ENCODE data around the gene FNDC8.
"Not testable (repeated sequence)": the region's sequence is repeated elsewhere in the genome, so short reads cannot be mapped to it uniquely, and the experiment has no call there.

The FNDC8 gene

DNA sequence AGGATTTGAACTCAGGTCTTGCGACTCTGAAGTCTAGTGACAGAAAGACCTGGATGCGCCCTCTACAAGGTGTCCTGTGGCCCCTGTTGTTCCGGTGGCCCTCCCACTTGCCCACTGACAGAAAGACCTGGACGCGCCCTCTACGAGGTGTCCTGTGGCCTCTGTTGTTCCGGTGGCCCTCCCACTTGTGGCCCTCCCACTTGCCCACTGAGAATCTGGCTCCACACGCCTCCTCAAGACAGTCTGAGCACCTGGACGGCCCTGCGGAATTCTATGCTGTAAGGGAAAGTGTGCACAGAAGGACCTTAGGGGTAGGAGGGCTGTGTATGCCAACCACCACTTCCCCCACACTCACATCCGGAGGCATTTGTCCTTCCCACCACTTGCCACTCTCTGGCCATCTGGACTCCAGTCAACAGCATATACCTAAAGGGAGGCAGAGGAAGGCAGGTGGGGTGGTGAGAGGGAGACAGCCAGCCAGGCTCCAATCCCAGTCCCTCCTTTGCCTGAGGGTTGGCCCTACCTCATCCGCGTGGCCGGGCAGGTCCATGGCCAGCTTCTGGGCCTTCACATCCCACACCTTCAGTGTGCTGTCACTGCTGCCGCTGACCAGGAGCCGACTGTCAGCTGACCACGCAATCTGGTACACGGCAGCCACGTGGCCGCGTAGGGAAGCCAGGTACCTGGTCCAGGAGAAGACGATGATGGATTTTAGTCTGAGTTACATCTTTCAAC, 11.6 kb downstream of the FNDC8 start:
- no peak for DNase-seq (ENCODE audit: low read depth, low spot score)
- H3K4me3 ChIP-seq (ENCODE audit: low read length) = no peak overlapping the region

DNA sequence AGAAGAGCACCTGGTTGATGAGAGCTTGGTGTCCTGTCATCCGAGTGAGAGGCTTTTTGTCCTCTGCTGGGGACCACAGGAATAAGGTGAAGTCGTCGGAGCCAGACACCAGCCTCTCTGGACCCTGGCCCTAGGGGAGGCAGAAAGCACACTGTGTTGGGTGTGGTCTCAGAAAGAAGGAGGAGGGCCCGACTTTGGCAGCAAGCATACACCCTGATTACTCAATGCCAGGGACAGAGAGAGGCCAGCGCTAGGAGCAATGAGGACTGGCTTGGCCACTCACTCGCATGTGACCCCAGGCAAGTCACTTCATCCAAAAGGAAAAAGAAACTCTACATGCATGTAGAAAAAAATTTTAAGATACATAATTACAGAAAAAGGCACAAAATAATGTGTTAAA, 13.9 kb downstream of the FNDC8 start:
- DNase-seq (ENCODE audit: low read depth, low spot score) = no peak
- no peak overlapping the region for H3K4me3 ChIP-seq (ENCODE audit: low read length)

DNA sequence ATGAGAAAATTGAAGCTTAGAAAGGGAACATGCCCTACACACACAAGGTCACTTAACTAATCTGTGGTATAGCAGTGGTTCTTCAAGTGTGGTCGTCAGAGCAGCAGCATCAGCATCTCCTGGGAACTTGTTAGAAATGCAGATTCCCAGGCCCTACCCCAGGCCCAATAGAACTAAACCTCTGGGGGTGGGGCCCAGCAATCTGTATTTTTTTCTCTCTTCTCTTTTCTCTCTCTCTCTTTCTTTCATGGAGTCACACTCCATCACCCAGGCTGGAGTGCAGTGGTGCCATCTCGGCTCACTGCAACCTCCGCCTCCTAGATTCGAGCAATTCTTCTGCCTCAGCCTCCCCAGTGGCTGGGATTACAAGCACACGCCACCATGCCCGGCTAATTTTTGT, 16.8 kb downstream of the FNDC8 start:
- no peak overlapping the region for H3K4me3 ChIP-seq (ENCODE audit: low read length)

DNA sequence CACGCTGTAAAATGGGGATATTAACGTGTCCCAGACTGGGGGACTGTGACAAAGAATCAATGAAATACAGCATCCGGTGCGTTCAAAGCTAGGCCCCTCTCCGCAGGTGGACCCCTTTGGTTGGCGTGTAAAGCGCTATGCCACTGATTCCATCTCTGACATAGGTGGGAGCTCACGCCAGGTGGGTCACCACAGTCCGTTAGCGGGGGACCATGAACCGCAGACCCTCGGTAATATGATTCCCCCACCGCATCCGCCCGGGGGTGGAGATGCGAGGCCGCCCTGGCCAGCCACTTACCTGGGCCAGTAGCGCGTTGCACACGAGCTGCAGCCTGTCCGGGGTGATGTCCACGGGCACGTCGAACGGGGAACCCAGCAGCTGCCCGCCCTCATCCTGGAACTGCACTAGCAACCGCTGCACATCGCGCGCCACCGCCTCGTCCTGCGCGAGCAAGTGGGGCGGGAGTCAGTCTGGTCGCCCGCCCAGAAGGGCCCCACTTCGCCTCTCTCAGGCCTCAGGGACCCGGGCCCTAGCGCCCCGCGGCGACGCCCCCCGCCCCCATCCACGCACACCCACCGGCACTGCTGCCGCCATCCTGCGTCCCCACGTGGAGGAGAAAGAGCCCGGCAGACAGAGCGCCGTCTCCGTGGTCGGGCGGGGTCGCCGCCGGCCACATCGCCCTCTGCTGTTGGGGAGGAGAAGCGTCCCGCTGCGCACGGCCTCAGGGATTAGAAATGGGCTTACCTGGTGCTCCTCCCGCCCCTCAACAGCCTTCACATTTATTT, 20.5 kb downstream of the FNDC8 start, which contains the start of gene NLE1:
Gene NLE1 (minus strand): TSS at position 623 of the 786 bp plus-strand sequence. CDS start 28 bp downstream, at position 595.
- peak; percentile 84 for DNase-seq (ENCODE audit: low read depth, low spot score)
- peak within 1 kb of the TSS; percentile 97 for H3K4me3 ChIP-seq (ENCODE audit: low read length)

More for the DNA sequence above, 16.8 kb downstream of the FNDC8 start:
- no peak for DNase-seq (ENCODE audit: low read depth, low spot score)

- peak overlapping the region; percentile 97 for H3K4me3 ChIP-seq (ENCODE audit: low read length)
These were observed 21.0 kb downstream of the FNDC8 start for GRCh38 chr17:35142467-35142796.

GRCh38 chr17:35144840-35145239, 23.4 kb downstream of the FNDC8 start:
- no peak overlapping the region for H3K4me3 ChIP-seq (ENCODE audit: low read length)
- no peak for DNase-seq (ENCODE audit: low read depth, low spot score)

More at GRCh38 chr17:35142467-35142796, 21.0 kb downstream of the FNDC8 start:
- DNase-seq (ENCODE audit: low read depth, low spot score) = no peak

DNA sequence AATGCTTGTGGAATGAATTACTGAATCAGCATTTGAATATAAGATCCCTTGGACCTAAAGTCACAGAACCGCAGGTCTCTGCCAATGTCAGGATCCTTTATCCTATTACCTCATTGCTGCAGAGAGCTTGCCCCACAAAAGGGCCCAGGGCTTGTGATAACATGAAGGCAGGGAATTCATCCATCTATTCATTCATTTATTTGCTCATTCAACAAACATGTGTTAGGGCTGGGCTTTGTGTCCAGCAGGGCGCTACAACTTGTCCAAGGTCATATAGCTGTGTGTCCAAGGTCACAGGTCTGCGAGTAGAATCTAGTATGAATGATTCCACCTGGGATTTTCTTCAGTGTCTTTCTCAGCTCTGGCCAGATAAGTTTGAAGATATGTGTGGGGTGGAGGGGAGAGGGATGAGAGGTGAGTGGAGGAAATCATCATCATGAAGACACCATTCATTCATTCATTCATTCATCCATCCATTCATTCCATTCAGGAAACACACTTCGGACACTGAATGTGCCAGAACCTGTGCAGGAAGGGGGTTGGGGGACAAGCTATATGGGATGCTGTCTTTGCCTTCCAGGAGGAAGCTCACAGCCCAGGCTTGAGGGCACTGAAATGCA, 24.9 kb downstream of the FNDC8 start:
- H3K4me3 ChIP-seq (ENCODE audit: low read length) = no peak overlapping the region
- DNase-seq (ENCODE audit: low read depth, low spot score) = no peak

- no peak for DNase-seq (ENCODE audit: low read depth, low spot score)
- H3K4me3 ChIP-seq (ENCODE audit: low read length) = no peak within 1 kb of the TSS
These were observed 26.0 kb downstream of the FNDC8 start, which contains the start of gene UNC45B for GRCh38 chr17:35147375-35147905. Gene UNC45B (plus strand): TSS chr17:35147817. CDS start chr17:35148264, 447 bp downstream.

- no peak overlapping the region for H3K4me3 ChIP-seq (ENCODE audit: low read length)
- no peak for DNase-seq (ENCODE audit: low read depth, low spot score)
These were observed 26.7 kb downstream of the FNDC8 start for GRCh38 chr17:35148144-35148543.

GRCh38 chr17:35149941-35150340, 28.5 kb downstream of the FNDC8 start:
- DNase-seq (ENCODE audit: low read depth, low spot score) = no peak
- no peak overlapping the region for H3K4me3 ChIP-seq (ENCODE audit: low read length)

DNA sequence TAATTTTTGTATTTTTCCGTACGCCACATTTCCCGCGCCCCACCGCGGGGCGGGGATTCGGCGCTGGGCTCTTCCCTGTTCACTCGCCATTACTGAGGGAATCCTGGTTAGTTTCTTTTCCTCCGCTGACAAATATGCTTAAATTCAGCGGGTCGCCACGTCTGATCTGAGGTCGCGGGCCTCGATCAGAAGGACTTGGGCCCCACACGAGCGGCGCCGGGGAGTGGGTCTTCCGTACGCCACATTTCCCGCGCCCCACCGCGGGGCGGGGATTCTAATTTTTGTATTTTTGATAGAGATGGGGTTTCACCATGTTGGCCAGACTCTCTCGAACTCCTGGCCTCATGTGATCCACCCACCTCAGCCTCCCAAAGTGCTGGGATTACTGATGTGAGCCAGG, 29.7 kb downstream of the FNDC8 start:
- DNase-seq (ENCODE audit: low read depth, low spot score); H3K4me3 ChIP-seq (ENCODE audit: low read length): not testable (repeated sequence)

GRCh38 chr17:35152421-35153140, 31.2 kb downstream of the FNDC8 start:
- H3K4me3 ChIP-seq (ENCODE audit: low read length) = no peak overlapping the region
- DNase-seq (ENCODE audit: low read depth, low spot score) = no peak

DNA sequence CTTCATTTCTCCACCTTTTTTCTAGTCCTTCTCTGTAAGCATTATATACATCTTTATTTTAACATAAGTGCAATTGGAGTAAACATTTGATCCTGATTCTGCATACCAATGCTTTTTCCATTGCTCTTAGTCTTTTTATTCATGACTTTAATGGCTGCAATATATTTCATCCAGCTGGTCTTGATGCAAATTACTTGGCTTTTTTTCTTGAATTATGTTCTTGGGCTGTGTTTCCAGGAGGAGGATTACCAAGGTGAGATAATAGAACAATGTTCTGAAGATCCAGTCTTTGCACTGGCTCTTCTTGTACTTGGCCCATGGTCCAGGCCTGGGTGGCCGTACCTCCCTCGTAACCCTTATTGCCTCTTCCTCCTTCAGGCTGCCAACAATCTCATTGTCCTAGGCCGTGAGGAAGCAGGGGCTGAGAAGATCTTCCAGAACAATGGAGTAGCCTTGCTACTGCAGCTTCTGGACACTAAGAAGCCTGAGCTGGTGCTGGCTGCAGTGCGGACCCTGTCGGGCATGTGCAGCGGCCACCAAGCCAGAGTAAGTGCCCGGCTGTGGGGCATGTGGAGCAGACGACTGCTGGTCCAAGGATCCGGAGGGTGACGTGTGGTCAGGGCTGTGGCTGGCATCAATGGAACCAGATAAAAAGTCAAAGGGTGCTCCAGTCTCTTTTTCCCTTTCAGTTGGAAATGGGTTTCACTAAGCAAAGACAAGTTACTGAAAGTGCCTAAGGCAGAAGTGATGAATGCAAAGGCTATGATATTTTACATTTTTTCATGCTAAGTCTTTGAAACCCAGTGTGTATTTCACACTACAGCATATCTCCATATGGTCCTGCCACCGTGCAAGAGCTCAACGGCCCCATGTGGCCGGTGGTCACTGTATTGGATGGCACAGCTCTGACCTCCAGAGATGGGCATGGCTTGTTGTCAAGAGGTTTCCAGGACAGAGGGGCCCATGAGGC, 33.1 kb downstream of the FNDC8 start:
- no peak for DNase-seq (ENCODE audit: low read depth, low spot score)

DNA sequence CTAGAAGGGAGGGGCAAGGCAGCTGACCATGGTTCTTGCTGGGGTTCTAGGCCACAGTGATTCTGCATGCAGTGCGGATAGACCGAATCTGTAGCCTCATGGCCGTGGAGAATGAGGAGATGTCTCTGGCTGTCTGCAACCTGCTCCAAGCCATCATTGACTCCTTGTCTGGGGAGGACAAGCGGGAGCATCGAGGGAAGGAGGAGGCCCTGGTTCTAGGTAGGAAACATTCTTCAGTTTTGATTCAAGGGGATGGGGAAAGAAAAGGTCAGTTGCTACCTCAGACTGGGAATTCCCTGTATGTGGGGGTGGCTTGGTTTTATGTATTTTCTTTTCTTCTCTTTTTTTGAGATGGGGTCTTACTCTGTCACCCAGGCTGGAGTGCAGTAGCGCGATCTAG, 33.8 kb downstream of the FNDC8 start:
- no peak overlapping the region for H3K4me3 ChIP-seq (ENCODE audit: low read length)

More for the DNA sequence above, 33.1 kb downstream of the FNDC8 start:
- no peak overlapping the region for H3K4me3 ChIP-seq (ENCODE audit: low read length)

DNA sequence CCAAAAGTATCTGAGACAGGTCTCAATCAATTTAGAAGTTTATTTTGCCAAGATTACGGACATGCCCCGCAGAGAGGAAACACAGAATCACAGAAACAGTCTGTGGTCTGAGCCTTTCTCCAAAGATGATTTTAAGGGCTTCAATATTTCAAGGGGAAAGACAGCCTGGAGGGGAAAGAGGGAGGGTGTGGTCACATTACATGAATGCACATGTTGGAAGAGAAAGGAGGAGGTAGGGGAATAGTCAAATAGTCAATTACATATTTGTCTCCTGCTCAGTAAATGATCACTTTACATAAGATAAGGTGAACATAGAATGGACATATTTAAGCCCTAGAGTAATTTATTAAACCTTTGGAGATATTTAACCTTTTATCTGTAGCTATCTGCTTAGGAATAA, 38.5 kb downstream of the FNDC8 start:
- no peak overlapping the region for H3K4me3 ChIP-seq (ENCODE audit: low read length)
- no peak for DNase-seq (ENCODE audit: low read depth, low spot score)

More for the DNA sequence above, 33.8 kb downstream of the FNDC8 start:
- no peak for DNase-seq (ENCODE audit: low read depth, low spot score)

DNA sequence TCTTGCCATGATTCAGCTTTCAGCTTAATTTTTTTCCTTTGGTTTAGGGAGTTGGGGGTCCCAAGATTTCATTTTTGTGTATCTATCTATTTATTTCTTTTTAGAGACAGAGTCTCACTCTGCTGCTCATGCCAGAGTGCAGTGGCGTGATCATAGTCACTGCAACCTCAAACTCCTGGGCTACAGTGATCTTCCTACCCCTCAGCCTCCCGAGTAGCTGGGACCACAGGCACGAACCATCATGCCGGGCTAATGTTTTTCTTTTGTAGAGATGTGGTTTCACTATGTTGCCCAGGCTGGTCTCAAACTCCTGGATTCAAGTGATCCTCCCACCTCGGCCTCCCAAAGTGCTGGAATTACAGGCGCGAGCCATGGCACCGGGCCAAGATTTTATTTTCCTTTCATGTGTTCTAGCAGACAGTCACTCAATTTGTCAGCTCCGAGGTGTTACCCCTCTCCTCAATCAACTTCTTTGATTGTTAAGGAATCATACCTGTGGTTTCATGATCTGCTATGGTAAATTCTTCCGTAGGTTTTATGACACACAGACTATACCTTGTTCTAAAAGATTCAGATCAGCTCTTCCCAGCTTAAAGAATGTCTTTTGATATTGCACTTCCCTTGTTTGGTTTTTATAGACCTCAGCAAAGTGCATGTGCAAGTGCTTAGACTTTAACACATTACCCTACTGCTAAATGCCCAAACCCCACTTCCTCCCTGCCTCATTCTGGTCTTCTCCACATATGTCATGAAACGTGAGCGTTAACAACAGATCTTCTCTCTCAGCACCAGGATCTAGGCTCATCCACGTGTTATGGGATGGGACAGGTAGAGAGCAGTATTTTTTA, 39.2 kb downstream of the FNDC8 start:
- peak; percentile 90 for DNase-seq (ENCODE audit: low read depth, low spot score)
- no peak overlapping the region for H3K4me3 ChIP-seq (ENCODE audit: low read length)

DNA sequence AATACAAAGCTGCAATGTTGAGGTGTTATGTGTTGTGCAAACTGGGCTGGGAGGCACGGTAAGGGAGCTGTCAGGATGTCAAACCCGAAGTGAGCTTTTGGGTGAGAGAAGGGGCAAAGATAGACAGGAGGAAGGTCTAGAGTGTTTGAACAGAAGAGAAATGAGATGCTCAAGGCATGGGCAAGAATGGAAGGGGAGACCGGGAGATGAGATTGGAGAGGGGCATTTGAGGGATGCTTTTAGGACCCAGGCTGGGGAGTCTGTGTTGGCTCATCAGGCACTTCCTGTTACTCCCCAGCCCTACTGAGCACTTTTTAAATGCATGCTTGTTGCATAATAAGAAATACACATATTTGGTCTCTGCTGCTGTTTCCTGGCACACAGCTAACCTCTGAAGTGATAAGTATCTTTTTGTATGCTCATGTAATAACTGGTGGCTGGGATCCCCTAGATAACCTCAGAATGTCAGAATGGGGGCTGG, 39.9 kb downstream of the FNDC8 start:
- DNase-seq (ENCODE audit: low read depth, low spot score) = peak; percentile 59
- H3K4me3 ChIP-seq (ENCODE audit: low read length) = no peak overlapping the region

All from Jurkat, Clone E6-1 (cell line).